Neural cell (in vitro differentiated cells): ENCODE measurements around the gene PGP. TPM values are rescaled to one million over a fixed set of nuclear protein-coding genes. Genes with fewer than 3 reads are reported as not detected.

Experiments used
- H2AFZ ChIP-seq: fragments of 200-600, 300-800 bp; sonication (generic), shearing (Covaris generic); 2 replicates; pipeline ENCODE4 v1.6.0; 2014; ENCODE audit warnings: low read depth, mild to moderate bottlenecking, antibody characterized with exemption, low read length, moderate library complexity
- H3F3A ChIP-seq: fragments of 200-600 bp; shearing (Covaris generic); 2 replicates; pipeline ENCODE4 v1.6.1; 2016; ENCODE audit warnings: mild to moderate bottlenecking, moderate library complexity, mixed read lengths, antibody characterized with exemption, low read length; ENCODE audit not compliant: insufficient read depth, poor library complexity, severe bottlenecking
- H3K27ac ChIP-seq: fragments of 200-600, 300-800 bp; sonication (generic), shearing (Covaris generic); 2 replicates; pipeline ENCODE4 v1.5.1; 2014; ENCODE audit warnings: mild to moderate bottlenecking, low read length, moderate library complexity
- H3K27me3 ChIP-seq: fragments of 300-800, 200-600 bp; sonication (generic), shearing (Covaris generic); 2 replicates; pipeline ENCODE4 v1.6.0; 2014; ENCODE audit warnings: mild to moderate bottlenecking, low read depth, low read length, moderate library complexity; ENCODE audit not compliant: insufficient read depth
- H3K36me3 ChIP-seq: fragments of 300-800, 200-600 bp; sonication (generic), shearing (Covaris generic); 2 replicates; pipeline ENCODE4 v1.5.1; 2014; ENCODE audit warnings: mild to moderate bottlenecking, antibody characterized with exemption, low read length, moderate library complexity; ENCODE audit not compliant: insufficient read depth
- H3K4me2 ChIP-seq: fragments of 300-800, 200-600 bp; sonication (generic), shearing (Covaris generic); 2 replicates; pipeline ENCODE4 v1.6.0; 2014; ENCODE audit warnings: mild to moderate bottlenecking, low read length
- H3K4me3 ChIP-seq: fragments of 300-800, 200-600 bp; sonication (generic), shearing (Covaris generic); 2 replicates; pipeline ENCODE4 v1.5.1; 2014; ENCODE audit warnings: mild to moderate bottlenecking, low read length, moderate library complexity
- H3K79me2 ChIP-seq: fragments of 200-600 bp; shearing (Covaris generic); replicated peaks from 2 replicates; pipeline ENCODE4 v1.6.0; 2014; ENCODE audit warnings: mild to moderate bottlenecking, low read length, moderate library complexity; ENCODE audit not compliant: insufficient read depth
- H3K9ac ChIP-seq: fragments of 300-800, 200-600 bp; sonication (generic), shearing (Covaris generic); 2 replicates; pipeline ENCODE4 v1.6.1; 2016; ENCODE audit warnings: mild to moderate bottlenecking, low read length, mixed read lengths
- H3K9me2 ChIP-seq: fragments of 200-600 bp; shearing (Covaris generic); 2 replicates; pipeline ENCODE4 v1.6.1; 2016; ENCODE audit warnings: mild to moderate bottlenecking, low read length, mixed read lengths; ENCODE audit not compliant: insufficient read depth
- H3K9me3 ChIP-seq: fragments of 200-600, 300-800 bp; sonication (generic), shearing (Covaris generic); 2 replicates; pipeline ENCODE4 v1.6.1; 2016; ENCODE audit warnings: mild to moderate bottlenecking, mixed run types, low read length, moderate library complexity, mixed read lengths
- H4K20me1 ChIP-seq: fragments of 200-600 bp; shearing (Covaris generic); 2 replicates; pipeline ENCODE4 v1.6.1; 2016; ENCODE audit warnings: mild to moderate bottlenecking, mixed run types; ENCODE audit not compliant: insufficient read depth
- EP300 ChIP-seq: fragments of 450-650 bp; conservative IDR thresholded peaks from 2 replicates; pipeline ENCODE4 v1.6.1; 2014; ENCODE audit warnings: antibody characterized with exemption, mild to moderate bottlenecking, moderate library complexity; ENCODE audit not compliant: poor library complexity, severe bottlenecking
- EZH2 ChIP-seq: fragments of 200-600, 300-800 bp; shearing (Covaris generic), sonication (generic); IDR thresholded peaks from 2 replicates; pipeline ENCODE4 v1.6.1; 2014; ENCODE audit warnings: antibody characterized with exemption, low read length, borderline replicate concordance, mild to moderate bottlenecking; ENCODE audit not compliant: insufficient read depth, poor library complexity, severe bottlenecking
- MXI1 ChIP-seq: fragments of 450-650 bp; conservative IDR thresholded peaks from 2 replicates; pipeline ENCODE4 v1.6.1; 2014; ENCODE audit warnings: antibody characterized with exemption, mild to moderate bottlenecking; ENCODE audit not compliant: poor library complexity, severe bottlenecking
- POLR2AphosphoS5 ChIP-seq: IDR thresholded peaks from 2 replicates; pipeline ENCODE4 v1.6.1; 2012
- RAD21 ChIP-seq: fragments of 450-650 bp; conservative IDR thresholded peaks from 2 replicates; pipeline ENCODE4 v1.6.1; 2014; ENCODE audit warnings: antibody characterized with exemption, mild to moderate bottlenecking, moderate library complexity
- SMC3 ChIP-seq: fragments of 450-650 bp; conservative IDR thresholded peaks from 2 replicates; pipeline ENCODE4 v1.6.1; 2014; ENCODE audit warnings: antibody characterized with exemption, mild to moderate bottlenecking, moderate library complexity; ENCODE audit not compliant: poor library complexity
- TAF1 ChIP-seq: IDR thresholded peaks from 2 replicates; pipeline ENCODE4 v1.6.1; 2012; ENCODE audit warnings: low read depth
- polyA plus RNA-seq: library from polyadenylated mRNA; depleted of rRNA; stranded (reverse); fragments of >200 nt; gene quantifications from 2 replicates; pipeline ENCODE4 v1.2.3, GENCODE V29; 2014
- TF ChIP-seq, protein P1 (sequence below): fragments of 450-650 bp; IDR thresholded peaks from 2 replicates; pipeline ENCODE4 v1.5.1; 2014; ENCODE audit warnings: antibody characterized with exemption, mild to moderate bottlenecking, moderate library complexity; ENCODE audit not compliant: poor library complexity, severe bottlenecking
- TF ChIP-seq, protein P2 (sequence below): IDR thresholded peaks from 2 replicates; pipeline ENCODE4 v1.6.1; 2012; ENCODE audit warnings: borderline replicate concordance

The PGP gene
- polyA plus RNA-seq, 1 donor from 2014 or later, result 44.1 TPM

DNA sequence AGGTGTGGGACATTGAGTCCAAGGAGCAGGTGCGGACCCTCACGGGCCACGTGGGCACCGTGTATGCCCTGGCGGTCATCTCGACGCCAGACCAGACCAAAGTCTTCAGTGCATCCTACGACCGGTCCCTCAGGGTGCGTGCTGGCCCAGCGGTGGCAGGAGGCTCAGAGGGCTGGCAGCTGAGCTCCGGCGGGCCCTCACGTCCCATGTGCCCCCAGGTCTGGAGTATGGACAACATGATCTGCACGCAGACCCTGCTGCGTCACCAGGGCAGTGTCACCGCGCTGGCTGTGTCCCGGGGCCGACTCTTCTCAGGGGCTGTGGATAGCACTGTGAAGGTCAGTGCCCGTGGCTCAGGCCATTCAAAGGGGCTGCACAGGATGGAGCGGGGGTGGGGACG is 38.6 kb downstream of the PGP start:
- Histone ChIP-seq H3F3A (no peaks in the 10 kb centered on the region), H4K20me1 (no peaks in the 10 kb centered on the region), H3K9ac (no peak overlapping the region), H3K79me2 (no peaks in the 10 kb centered on the region), H3K27me3 (no peaks in the 10 kb centered on the region), H2AFZ (no peak overlapping the region), H3K9me2 (no peaks in the 10 kb centered on the region), H3K4me3 (no peak overlapping the region), H3K36me3 (no peaks in the 10 kb centered on the region), H3K4me2 (no peak overlapping the region), H3K27ac (no peak overlapping the region), H3K9me3 (no peaks in the 10 kb centered on the region)
- no peak for TF ChIP-seq POLR2AphosphoS5
- no peak for TF ChIP-seq MXI1
- TF ChIP-seq EP300, result no peak
- TF ChIP-seq, protein P1, sequence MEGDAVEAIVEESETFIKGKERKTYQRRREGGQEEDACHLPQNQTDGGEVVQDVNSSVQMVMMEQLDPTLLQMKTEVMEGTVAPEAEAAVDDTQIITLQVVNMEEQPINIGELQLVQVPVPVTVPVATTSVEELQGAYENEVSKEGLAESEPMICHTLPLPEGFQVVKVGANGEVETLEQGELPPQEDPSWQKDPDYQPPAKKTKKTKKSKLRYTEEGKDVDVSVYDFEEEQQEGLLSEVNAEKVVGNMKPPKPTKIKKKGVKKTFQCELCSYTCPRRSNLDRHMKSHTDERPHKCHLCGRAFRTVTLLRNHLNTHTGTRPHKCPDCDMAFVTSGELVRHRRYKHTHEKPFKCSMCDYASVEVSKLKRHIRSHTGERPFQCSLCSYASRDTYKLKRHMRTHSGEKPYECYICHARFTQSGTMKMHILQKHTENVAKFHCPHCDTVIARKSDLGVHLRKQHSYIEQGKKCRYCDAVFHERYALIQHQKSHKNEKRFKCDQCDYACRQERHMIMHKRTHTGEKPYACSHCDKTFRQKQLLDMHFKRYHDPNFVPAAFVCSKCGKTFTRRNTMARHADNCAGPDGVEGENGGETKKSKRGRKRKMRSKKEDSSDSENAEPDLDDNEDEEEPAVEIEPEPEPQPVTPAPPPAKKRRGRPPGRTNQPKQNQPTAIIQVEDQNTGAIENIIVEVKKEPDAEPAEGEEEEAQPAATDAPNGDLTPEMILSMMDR, result no peak
- no peak for TF ChIP-seq SMC3
- TF ChIP-seq, protein P2, sequence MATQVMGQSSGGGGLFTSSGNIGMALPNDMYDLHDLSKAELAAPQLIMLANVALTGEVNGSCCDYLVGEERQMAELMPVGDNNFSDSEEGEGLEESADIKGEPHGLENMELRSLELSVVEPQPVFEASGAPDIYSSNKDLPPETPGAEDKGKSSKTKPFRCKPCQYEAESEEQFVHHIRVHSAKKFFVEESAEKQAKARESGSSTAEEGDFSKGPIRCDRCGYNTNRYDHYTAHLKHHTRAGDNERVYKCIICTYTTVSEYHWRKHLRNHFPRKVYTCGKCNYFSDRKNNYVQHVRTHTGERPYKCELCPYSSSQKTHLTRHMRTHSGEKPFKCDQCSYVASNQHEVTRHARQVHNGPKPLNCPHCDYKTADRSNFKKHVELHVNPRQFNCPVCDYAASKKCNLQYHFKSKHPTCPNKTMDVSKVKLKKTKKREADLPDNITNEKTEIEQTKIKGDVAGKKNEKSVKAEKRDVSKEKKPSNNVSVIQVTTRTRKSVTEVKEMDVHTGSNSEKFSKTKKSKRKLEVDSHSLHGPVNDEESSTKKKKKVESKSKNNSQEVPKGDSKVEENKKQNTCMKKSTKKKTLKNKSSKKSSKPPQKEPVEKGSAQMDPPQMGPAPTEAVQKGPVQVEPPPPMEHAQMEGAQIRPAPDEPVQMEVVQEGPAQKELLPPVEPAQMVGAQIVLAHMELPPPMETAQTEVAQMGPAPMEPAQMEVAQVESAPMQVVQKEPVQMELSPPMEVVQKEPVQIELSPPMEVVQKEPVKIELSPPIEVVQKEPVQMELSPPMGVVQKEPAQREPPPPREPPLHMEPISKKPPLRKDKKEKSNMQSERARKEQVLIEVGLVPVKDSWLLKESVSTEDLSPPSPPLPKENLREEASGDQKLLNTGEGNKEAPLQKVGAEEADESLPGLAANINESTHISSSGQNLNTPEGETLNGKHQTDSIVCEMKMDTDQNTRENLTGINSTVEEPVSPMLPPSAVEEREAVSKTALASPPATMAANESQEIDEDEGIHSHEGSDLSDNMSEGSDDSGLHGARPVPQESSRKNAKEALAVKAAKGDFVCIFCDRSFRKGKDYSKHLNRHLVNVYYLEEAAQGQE, result no peak
- TF ChIP-seq EZH2, result no peak
- no peak for TF ChIP-seq RAD21
- no peak for TF ChIP-seq TAF1

DNA sequence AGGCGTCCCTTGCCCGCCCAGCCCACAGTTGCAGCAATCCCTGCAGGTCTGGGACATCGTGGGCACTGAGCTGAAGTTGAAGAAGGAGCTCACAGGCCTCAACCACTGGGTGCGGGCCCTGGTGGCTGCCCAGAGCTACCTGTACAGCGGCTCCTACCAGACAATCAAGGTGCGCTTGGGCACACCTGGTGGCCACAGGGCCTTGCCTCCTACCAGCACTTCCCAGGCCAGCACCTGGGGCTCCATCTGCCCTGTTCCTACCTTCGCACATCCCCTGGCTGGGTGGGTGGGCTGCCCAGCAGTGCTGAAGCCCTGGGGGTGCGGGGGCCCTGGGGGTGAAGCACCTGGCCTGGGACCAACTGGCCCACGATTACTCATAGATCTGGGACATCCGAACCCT is 39.2 kb downstream of the PGP start:
- Histone ChIP-seq H2AFZ (no peak overlapping the region), H3K36me3 (no peaks in the 10 kb centered on the region), H3K4me3 (no peak overlapping the region)

More for the DNA sequence above, 39.2 kb downstream of the PGP start:
- no peaks in the 10 kb centered on the region for H3F3A ChIP-seq
- H3K4me2 ChIP-seq, result no peak overlapping the region
- no peaks in the 10 kb centered on the region for H4K20me1 ChIP-seq
- H3K27ac ChIP-seq, result peak overlapping the region; percentile 69
- H3K79me2 ChIP-seq, result no peaks in the 10 kb centered on the region
- TF ChIP-seq POLR2AphosphoS5 (no peak), TAF1 (no peak), MXI1 (no peak), EP300 (no peak), EZH2 (no peak), SMC3 (no peak), RAD21 (no peak)
- TF ChIP-seq, protein P1, result no peak
- TF ChIP-seq, protein P2, result no peak
- H3K9me2 ChIP-seq, result no peaks in the 10 kb centered on the region
- no peaks in the 10 kb centered on the region for H3K27me3 ChIP-seq
- H3K9ac ChIP-seq, result peak overlapping the region; percentile 45
- H3K9me3 ChIP-seq, result no peaks in the 10 kb centered on the region
